HCT116 (cell line): ENCODE measurements around the gene AFAP1L2. TPM values are rescaled to one million over a fixed set of nuclear protein-coding genes. Genes with fewer than 3 reads are reported as not detected.

Experiments
- ATAC-seq: fragments of 200-7000 bp; cut with Tn5 transposase; 2 replicates; pipeline ENCODE4 v1.9.1; 2020; ENCODE audit warnings: mild to moderate bottlenecking, moderate library complexity
- BruUV-seq: library from RNA; stranded (reverse); fragments of 400-500 nt; replicated peaks from 2 replicates; lab custom pipeline; 2021; lab: Mats Ljungman, UMichigan
- CTCF ChIA-PET: fragments of 300-600 bp; sonication (Branson Sonifier 250); formaldehyde crosslinking; loops from one replicate; lab custom pipeline; 2021; ENCODE audit warnings: antibody characterized with exemption; lab: Charles Lee
- POLR2A ChIA-PET: fragments of 300-600, 350-600 bp; sonication (Branson Sonifier 250); formaldehyde crosslinking; loops from one replicate; lab custom pipeline; 2021; ENCODE audit warnings: antibody characterized with exemption; lab: Charles Lee
- RAD21 ChIA-PET, 2 experiments: fragments of 300-600 bp; sonication (Branson Sonifier 250); formaldehyde crosslinking; loops; one replicate each; lab custom pipeline; 2023; ENCODE audit warnings: low total read pairs in 2 of 2; ENCODE audit not compliant: uncharacterized antibody in 2 of 2, unreplicated experiment in 2 of 2, low non-redundant PET in 1 of 2; lab: Charles Lee
- DNase-seq: peaks from one replicate; pipeline ENCODE4 v3.0.0-alpha.2; 2010; ENCODE audit warnings: low read depth, low spot score
- H2AFZ ChIP-seq: fragments of 200-600 bp; shearing (Covaris generic), sonication (generic); 2 replicates; pipeline ENCODE4 v1.6.1; 2017; ENCODE audit warnings: low read depth, mixed run types, mixed read lengths, antibody characterized with exemption, low read length; ENCODE audit not compliant: poor library complexity, severe bottlenecking
- H3K27ac ChIP-seq: 2 replicates; pipeline ENCODE4 v1.5.1; 2012; ENCODE audit warnings: low read depth, low read length
- H3K27me3 ChIP-seq: fragments of 200-600 bp; sonication (generic); 2 replicates; pipeline ENCODE4 v1.6.1; 2016; ENCODE audit warnings: mixed run types, low read length, mixed read lengths; ENCODE audit not compliant: insufficient read depth
- H3K36me3 ChIP-seq, 2 experiments: fragments of 200-500 bp in 1 of 2; fragments of 200-600 bp in 1 of 2; sonication (Bioruptor generic) in 1 of 2; sonication (generic) in 1 of 2; 2 replicates each; pipeline versions ENCODE4 v1.5.1 to v1.6.1; 2014 to 2016; ENCODE audit warnings: low read length in 2 of 2, inconsistent platforms in 1 of 2, mixed read lengths in 1 of 2, mixed run types in 1 of 2; ENCODE audit not compliant: insufficient read depth in 2 of 2, control insufficient read depth in 1 of 2
- H3K4me1 ChIP-seq, 2 experiments: fragments of 200-600 bp in 1 of 2; sonication (generic) in 1 of 2; 2 replicates each; pipeline versions ENCODE4 v1.5.1 to v1.6.1; 2012 to 2017; ENCODE audit warnings: low read length in 2 of 2, inconsistent platforms in 1 of 2, mild to moderate bottlenecking in 1 of 2, mixed read lengths in 1 of 2, mixed run types in 1 of 2, moderate library complexity in 1 of 2; ENCODE audit not compliant: insufficient read depth in 2 of 2, control insufficient read depth in 1 of 2
- H3K4me2 ChIP-seq: fragments of 200-600 bp; sonication (generic); 2 replicates; pipeline ENCODE4 v1.6.1; 2017; ENCODE audit warnings: mixed run types, low read length, mixed read lengths
- H3K4me3 ChIP-seq, 2 experiments: fragments of 200-600 bp in 1 of 2; sonication (generic) in 1 of 2; replicated peaks in 1 of 2; 2 replicates each; pipeline ENCODE4 v1.5.1; 2011 to 2016; ENCODE audit warnings: low read length in 2 of 2, control low read depth in 1 of 2, low read depth in 1 of 2, mild to moderate bottlenecking in 1 of 2, mixed read lengths in 1 of 2, mixed run types in 1 of 2
- H3K79me2 ChIP-seq: fragments of 200-600 bp; sonication (generic); 2 replicates; pipeline ENCODE4 v1.6.1; 2017; ENCODE audit warnings: mild to moderate bottlenecking, mixed run types, low read length, moderate library complexity, mixed read lengths; ENCODE audit not compliant: insufficient read depth
- H3K9ac ChIP-seq: fragments of 200-600 bp; sonication (generic); 2 replicates; pipeline ENCODE4 v1.6.1; 2016; ENCODE audit warnings: low read length, mixed read lengths
- H3K9me2 ChIP-seq: fragments of 200-600 bp; sonication (generic), shearing (Covaris generic); 2 replicates; pipeline ENCODE4 v1.6.1; 2017; ENCODE audit warnings: mixed run types, mild to moderate bottlenecking, moderate library complexity; ENCODE audit not compliant: insufficient read depth
- H3K9me3 ChIP-seq, 2 experiments: fragments of 200-500 bp in 1 of 2; fragments of 200-600 bp in 1 of 2; sonication (Bioruptor generic) in 1 of 2; sonication (generic) in 1 of 2; 2 replicates each; pipeline ENCODE4 v1.6.1; 2014 to 2017; ENCODE audit warnings: low read length in 2 of 2, mixed read lengths in 2 of 2, inconsistent platforms in 1 of 2, low read depth in 1 of 2, mild to moderate bottlenecking in 1 of 2, mixed run types in 1 of 2, moderate library complexity in 1 of 2; ENCODE audit not compliant: control insufficient read depth in 1 of 2, insufficient read depth in 1 of 2
- H4K20me1 ChIP-seq: fragments of 200-600 bp; sonication (generic), shearing (Covaris generic); 2 replicates; pipeline ENCODE4 v1.6.1; 2017; ENCODE audit warnings: mixed run types, mild to moderate bottlenecking, moderate library complexity; ENCODE audit not compliant: insufficient read depth
- CBX3 ChIP-seq: IDR thresholded peaks from 2 replicates; pipeline ENCODE4 v1.6.1; 2012; ENCODE audit warnings: low read depth
- CEBPB ChIP-seq: IDR thresholded peaks from 2 replicates; pipeline ENCODE4 v1.6.1; 2012; ENCODE audit warnings: low read depth
- ELF1 ChIP-seq: IDR thresholded peaks from 2 replicates; pipeline ENCODE4 v1.6.1; 2012; ENCODE audit warnings: low read depth, borderline replicate concordance
- JUND ChIP-seq: IDR thresholded peaks from 2 replicates; pipeline ENCODE4 v1.6.1; 2012
- POLR2A ChIP-seq: IDR thresholded peaks from 2 replicates; pipeline ENCODE4 v1.7.0; 2011; ENCODE audit warnings: borderline replicate concordance; ENCODE audit not compliant: insufficient read depth, insufficient read length; ENCODE audit errors: extremely low read depth
- RAD21 ChIP-seq: IDR thresholded peaks from 2 replicates; pipeline ENCODE4 v1.6.1; 2012; ENCODE audit warnings: low read depth, mild to moderate bottlenecking
- ZFX ChIP-seq: fragments of 450-650 bp; IDR thresholded peaks from 2 replicates; pipeline ENCODE4 v1.6.1; 2017
- intact Hi-C: fragments of 100-400 bp; cut with micrococcal nuclease; formaldehyde crosslinking; loops from 2 replicates; pipeline ENCODE4 v1.10.0; 2022
- total RNA-seq: library from RNA; stranded (reverse); gene quantifications from one replicate; pipeline ENCODE4 v1.2.1, GENCODE V29; 2021; ENCODE audit not compliant: unreplicated experiment
- TF ChIP-seq, protein P1 (sequence below), 3 experiments: fragments of 200-600 bp in 1 of 3; sonication (generic) in 1 of 3; IDR thresholded peaks in 2 of 3; conservative IDR thresholded peaks in 1 of 3; 2 replicates each; pipeline ENCODE4 v1.5.1; 2012 to 2017; ENCODE audit warnings: low read depth in 2 of 3, low read length in 2 of 3, antibody characterized with exemption in 1 of 3, borderline replicate concordance in 1 of 3, control low read depth in 1 of 3, mild to moderate bottlenecking in 1 of 3, mixed read lengths in 1 of 3, mixed run types in 1 of 3, moderate library complexity in 1 of 3; ENCODE audit not compliant: insufficient read depth in 1 of 3

The AFAP1L2 gene
- total RNA-seq, 1 experiment from 2014 or later = 0.93 TPM

DNA sequence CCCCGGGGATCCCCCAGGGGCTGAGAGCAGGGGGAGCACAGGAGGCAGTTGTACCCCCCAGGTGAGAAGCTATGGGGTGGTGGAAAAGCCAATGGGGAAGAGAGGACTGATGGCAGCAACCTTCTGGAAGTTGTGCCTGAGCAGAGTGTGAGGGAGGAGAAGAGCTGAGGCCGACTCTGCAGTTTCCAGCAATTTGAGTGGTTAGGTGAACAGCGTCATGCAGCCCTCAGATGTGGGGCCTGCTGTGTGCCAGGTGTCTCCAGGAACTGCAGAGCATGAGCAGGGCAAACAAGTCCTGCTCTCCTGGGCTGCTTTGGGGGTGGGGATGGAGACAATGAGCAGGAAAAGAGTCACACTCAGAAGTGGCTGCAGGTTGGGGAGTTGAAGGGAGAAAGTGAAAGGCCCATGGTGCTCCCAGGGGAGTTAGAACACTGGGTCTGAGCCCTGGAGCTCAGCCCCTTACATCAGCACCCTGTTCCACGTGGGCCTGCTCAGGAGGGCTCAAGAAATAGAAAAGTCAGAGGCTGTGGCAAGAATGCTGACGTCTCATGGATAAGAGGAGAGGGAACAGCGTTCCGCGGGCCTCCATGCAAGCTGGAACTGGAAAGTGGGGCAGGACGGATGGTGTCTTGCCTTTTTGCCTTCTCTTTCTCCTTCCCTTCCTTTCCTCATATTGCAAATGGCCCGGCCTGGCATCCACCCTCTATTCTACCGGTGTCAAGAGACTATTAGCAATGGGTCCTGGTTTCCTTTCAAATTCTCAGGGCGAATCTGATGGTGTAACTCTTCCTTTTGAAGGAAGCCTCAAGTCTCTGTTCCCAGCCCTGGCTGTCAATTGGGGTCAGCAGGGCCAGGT lies 4.0 kb upstream of the AFAP1L2 start:
- Histone ChIP-seq H4K20me1 (no peaks in the 10 kb centered on the region), H3K9me3 (no peaks in the 10 kb centered on the region), H3K36me3 (no peaks in the 10 kb centered on the region), H3K4me3 (no peak overlapping the region), H3K9me2 (no peaks in the 10 kb centered on the region), H3K79me2 (no peaks in the 10 kb centered on the region), H3K4me2 (no peak overlapping the region), H3K27ac (no peak overlapping the region), H3K9ac (no peak overlapping the region), H3K4me1 (peaks cover 10 to 24% of the 10 kb centered on the region in 2 experiments), H2AFZ (no peak overlapping the region), H3K27me3 (peaks cover 19% of the 10 kb centered on the region; the same call in 1 of the 2 replicates)
- DNase-seq (no peak), ATAC-seq (no peak)
- BruUV-seq = no TSS peak
- RAD21 ChIA-PET = no interaction called here
- no peak for TF ChIP-seq RAD21
- TF ChIP-seq POLR2A = no peak
- TF ChIP-seq JUND = no peak
- TF ChIP-seq CBX3 = no peak
- TF ChIP-seq ELF1 = no peak
- TF ChIP-seq CEBPB = no peak
- no peak for TF ChIP-seq ZFX
- TF ChIP-seq, protein P1, sequence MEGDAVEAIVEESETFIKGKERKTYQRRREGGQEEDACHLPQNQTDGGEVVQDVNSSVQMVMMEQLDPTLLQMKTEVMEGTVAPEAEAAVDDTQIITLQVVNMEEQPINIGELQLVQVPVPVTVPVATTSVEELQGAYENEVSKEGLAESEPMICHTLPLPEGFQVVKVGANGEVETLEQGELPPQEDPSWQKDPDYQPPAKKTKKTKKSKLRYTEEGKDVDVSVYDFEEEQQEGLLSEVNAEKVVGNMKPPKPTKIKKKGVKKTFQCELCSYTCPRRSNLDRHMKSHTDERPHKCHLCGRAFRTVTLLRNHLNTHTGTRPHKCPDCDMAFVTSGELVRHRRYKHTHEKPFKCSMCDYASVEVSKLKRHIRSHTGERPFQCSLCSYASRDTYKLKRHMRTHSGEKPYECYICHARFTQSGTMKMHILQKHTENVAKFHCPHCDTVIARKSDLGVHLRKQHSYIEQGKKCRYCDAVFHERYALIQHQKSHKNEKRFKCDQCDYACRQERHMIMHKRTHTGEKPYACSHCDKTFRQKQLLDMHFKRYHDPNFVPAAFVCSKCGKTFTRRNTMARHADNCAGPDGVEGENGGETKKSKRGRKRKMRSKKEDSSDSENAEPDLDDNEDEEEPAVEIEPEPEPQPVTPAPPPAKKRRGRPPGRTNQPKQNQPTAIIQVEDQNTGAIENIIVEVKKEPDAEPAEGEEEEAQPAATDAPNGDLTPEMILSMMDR (IDR thresholded peaks at IDR 0.05 in 2 of 3, conservative IDR thresholded peaks at IDR 0.05 in 1 of 3; ENCODE audit: borderline replicate concordance in 1 of 3, insufficient read depth in 1 of 3, low read depth in 2 of 3, low read length in 2 of 3) = no peak
- POLR2A ChIA-PET = no interaction called here
- intact Hi-C loops = no loop called here
- CTCF ChIA-PET = interaction anchor here (0.7 to 1.7 kb wide), 2 partner anchors 8 to 104 kb away, joined by 3 to 5 read pairs; no protein-coding TSS in a partner anchor
